Kidney epithelial cell (primary cell): ENCODE measurements around the gene FAM20C. TPM values are rescaled to one million over a fixed set of nuclear protein-coding genes. Genes with fewer than 3 reads are reported as not detected.

ENCODE experiments used
- DNase-seq: peaks from one replicate; pipeline ENCODE4 v3.0.0-alpha.2; 2010; ENCODE audit warnings: low read depth
- H3K27me3 ChIP-seq: 2 replicates; pipeline ENCODE4 v1.6.0; 2011; ENCODE audit warnings: low read length; ENCODE audit not compliant: control insufficient read depth, insufficient read depth
- H3K36me3 ChIP-seq: 2 replicates; pipeline ENCODE4 v1.5.1; 2011; ENCODE audit warnings: low read length; ENCODE audit not compliant: control insufficient read depth, insufficient read depth
- H3K4me3 ChIP-seq: 2 replicates; pipeline ENCODE4 v1.5.1; 2011; ENCODE audit warnings: low read depth, mild to moderate bottlenecking, control low read depth, low read length
- total RNA-seq: library from RNA; depleted of rRNA; stranded (reverse); fragments of >200 nt; gene quantifications from 2 replicates; pipeline ENCODE4 v1.2.3, GENCODE V29; 2015
- TF ChIP-seq, protein P1 (sequence below): IDR thresholded peaks from 2 replicates; pipeline ENCODE4 v1.5.1; 2011; ENCODE audit warnings: mild to moderate bottlenecking, moderate library complexity, low read length, control low read depth, inconsistent platforms; ENCODE audit not compliant: insufficient read depth, poor library complexity, severe bottlenecking

FAM20C gene
- total RNA-seq, 1 donor from 2014 or later = 39.1 TPM

GRCh38 chr7:186516-187113 is 5.8 kb upstream of the FAM20C start:
- H3K27me3 ChIP-seq = peaks cover 3% of the 10 kb centered on the region
- no peak overlapping the region for H3K4me3 ChIP-seq
- H3K36me3 ChIP-seq = no peaks in the 10 kb centered on the region
- DNase-seq = no peak
- TF ChIP-seq, protein P1, sequence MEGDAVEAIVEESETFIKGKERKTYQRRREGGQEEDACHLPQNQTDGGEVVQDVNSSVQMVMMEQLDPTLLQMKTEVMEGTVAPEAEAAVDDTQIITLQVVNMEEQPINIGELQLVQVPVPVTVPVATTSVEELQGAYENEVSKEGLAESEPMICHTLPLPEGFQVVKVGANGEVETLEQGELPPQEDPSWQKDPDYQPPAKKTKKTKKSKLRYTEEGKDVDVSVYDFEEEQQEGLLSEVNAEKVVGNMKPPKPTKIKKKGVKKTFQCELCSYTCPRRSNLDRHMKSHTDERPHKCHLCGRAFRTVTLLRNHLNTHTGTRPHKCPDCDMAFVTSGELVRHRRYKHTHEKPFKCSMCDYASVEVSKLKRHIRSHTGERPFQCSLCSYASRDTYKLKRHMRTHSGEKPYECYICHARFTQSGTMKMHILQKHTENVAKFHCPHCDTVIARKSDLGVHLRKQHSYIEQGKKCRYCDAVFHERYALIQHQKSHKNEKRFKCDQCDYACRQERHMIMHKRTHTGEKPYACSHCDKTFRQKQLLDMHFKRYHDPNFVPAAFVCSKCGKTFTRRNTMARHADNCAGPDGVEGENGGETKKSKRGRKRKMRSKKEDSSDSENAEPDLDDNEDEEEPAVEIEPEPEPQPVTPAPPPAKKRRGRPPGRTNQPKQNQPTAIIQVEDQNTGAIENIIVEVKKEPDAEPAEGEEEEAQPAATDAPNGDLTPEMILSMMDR = no peak

GRCh38 chr7:187227-187927 is 5.0 kb upstream of the FAM20C start:
- peaks cover 3% of the 10 kb centered on the region for H3K27me3 ChIP-seq
- no peak overlapping the region for H3K4me3 ChIP-seq
- no peak for DNase-seq
- no peaks in the 10 kb centered on the region for H3K36me3 ChIP-seq
- TF ChIP-seq, protein P1 = no peak

DNA sequence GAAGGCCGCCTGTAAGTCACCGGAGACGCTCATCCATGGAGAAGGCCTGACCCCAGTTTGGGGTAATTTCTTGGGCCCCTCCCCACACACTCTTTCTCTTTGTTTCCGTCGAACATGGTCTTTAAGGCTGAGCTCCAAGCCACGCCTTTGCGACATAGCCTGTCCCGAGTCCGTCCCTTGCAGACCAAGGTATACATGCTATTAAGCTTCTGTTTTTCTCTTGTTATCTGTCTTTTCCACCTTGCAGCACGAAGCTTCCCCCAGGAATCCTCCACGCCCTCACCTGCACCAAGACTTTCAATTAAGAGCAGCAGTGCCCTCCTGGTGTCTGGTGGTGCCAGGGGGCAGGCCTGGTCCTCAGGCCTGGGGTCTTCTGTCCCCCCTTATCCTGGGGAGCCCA is 4.2 kb upstream of the FAM20C start:
- TF ChIP-seq, protein P1 = no peak
- Histone ChIP-seq H3K27me3 (peaks cover 3% of the 10 kb centered on the region), H3K4me3 (no peak overlapping the region), H3K36me3 (no peaks in the 10 kb centered on the region)
- DNase-seq = no peak

DNA sequence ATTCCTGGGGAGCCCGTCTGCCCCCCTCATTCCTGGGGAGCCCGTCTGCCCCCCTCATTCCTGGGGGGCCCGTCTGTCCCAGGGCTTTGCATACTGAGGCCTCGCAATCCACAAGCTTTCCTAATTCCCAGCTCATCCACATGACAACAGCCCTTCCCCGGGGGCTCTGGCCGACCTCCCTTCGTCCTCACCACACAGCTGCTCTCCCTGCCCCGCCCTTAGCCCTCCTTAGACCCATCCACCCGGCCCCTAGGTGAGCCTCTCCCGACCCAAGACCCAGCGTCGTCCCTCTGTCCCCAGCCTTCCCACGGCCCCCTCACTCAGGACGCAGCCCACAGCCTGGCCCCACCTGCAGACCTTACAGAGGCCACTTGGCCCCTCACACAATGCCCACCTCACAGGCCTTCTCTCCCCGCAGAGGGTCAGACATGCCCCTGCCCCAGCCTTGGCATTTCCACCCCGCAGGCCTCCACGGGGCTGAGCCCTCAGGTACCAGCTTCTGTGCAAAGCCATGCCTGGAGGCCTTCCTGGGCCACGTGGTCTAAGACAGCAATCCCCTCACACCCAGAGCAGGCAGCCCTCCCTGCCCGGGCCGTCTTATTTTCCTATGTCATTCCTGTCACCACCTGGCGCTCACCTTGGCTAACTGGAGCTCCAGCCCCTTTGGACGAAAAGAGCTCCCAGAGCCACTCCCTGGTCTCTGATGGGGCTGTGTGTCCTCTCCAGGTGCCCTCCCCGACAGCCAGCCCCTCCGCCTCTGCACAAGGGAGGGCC is 3.5 kb upstream of the FAM20C start:
- DNase-seq = no peak
- TF ChIP-seq, protein P1 = no peak
- Histone ChIP-seq H3K36me3 (no peaks in the 10 kb centered on the region), H3K4me3 (no peak overlapping the region), H3K27me3 (peaks cover 3% of the 10 kb centered on the region)

GRCh38 chr7:189719-190118 is 2.7 kb upstream of the FAM20C start:
- no peak for DNase-seq
- Histone ChIP-seq H3K27me3 (peaks cover 2% of the 10 kb centered on the region), H3K4me3 (no peak overlapping the region), H3K36me3 (no peaks in the 10 kb centered on the region)
- TF ChIP-seq, protein P1 = no peak
